ENCODE data around the gene MB.

The MB gene

GRCh38 chr22:35598396-35598710, 18.8 kb downstream of the MB start:
- in situ Hi-C loops (cut with MboI; ENCODE audit: low sequenced_read_pairs) = no loop called here

DNA sequence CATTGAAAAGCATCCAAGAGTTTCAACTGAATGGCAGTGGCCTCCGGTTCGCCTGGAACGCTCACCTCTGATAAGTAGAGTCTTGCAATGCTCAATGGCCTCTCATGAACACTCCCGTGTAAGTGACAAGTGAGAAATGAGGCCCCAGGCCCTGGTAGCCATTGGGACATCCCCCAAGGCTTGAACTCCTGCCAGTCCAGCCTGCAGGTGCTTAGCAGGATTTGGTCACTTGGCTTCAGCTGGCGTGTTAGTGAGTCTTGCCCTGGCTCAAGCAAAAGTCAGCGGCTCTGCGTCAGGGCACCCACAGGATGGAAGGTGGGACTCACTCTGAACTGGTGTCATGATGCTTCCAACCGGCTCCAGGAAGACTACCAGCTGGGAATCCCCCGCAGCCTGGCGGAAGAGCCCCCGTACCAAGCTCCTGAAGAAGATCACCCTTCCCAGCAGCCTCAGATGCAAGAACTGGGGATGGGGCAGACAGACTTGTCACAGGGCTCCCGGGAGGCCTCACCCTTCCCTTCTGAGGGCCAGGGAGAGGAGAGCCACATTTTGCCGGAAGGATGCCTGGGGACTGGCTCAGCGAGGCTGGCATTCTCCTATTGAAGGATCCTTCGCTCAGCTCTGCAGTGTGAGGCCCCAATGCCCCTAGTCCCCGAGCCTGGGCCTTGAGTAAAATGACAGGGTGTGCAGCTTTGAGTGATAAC, 19.3 kb downstream of the MB start:
- in situ Hi-C loops (cut with MboI; ENCODE audit: low sequenced_read_pairs) = no loop called here

DNA sequence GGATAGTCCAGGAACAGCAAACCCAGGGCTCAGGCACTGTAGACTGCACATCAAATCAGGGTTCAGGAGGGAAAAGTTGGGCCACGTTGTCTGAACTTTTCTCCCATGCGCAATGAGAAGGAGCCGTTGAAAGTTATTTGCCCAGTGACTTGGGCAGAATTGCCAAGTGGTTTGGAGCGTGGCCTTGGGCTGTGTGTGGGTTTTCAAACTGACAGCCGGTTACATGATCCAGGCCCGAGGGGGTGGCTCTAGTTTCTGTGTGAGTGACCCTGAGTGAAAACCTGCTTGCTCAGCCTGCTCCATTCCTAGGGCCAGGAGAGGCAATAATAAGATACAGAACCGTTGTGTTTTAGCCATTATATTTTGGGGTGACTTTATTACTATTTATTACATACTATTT, 20.3 kb downstream of the MB start:
- in situ Hi-C loops (cut with MboI; ENCODE audit: low sequenced_read_pairs) = no loop called here

GRCh38 chr22:35594686-35595085, 22.4 kb downstream of the MB start:
- in situ Hi-C loops (cut with MboI; ENCODE audit: low sequenced_read_pairs) = no loop called here

DNA sequence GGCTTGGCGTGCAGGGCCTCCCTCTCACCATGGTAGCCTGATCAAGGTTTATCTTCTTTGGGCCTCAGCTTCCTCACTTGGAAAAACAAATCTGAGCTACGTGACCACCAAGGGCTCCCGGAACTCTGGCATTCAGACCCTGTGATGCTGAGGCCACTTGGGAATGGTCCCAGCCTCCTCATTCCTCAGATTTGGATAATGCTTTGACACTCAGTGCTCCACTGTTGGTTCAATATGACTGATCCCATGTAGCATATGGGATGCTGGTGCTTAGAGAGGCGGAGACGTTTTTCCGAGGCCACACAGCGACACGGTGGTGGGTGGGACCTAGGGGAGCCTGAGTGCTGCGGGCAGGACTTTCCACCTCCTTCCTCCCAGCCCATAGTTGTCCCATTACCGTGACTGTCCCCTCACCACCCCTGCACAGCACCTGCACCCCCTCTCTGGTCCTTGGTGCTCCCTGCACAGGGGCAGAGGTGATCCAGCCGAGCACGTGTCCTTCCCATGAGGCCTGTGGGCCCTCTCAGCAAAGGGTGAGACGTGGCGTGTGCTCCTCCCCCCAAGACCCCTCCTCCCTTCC, 23.1 kb downstream of the MB start:
- in situ Hi-C loops (cut with MboI; ENCODE audit: low sequenced_read_pairs) = no loop called here

- in situ Hi-C loops (cut with MboI; ENCODE audit: low sequenced_read_pairs) = no loop called here
These were observed 23.8 kb downstream of the MB start for GRCh38 chr22:35593071-35593890.

GRCh38 chr22:35592418-35592967, 24.6 kb downstream of the MB start:
- in situ Hi-C loops (cut with MboI; ENCODE audit: low sequenced_read_pairs) = no loop called here

GRCh38 chr22:35591714-35592417, 25.3 kb downstream of the MB start:
- in situ Hi-C loops (cut with MboI; ENCODE audit: low sequenced_read_pairs) = no loop called here

DNA sequence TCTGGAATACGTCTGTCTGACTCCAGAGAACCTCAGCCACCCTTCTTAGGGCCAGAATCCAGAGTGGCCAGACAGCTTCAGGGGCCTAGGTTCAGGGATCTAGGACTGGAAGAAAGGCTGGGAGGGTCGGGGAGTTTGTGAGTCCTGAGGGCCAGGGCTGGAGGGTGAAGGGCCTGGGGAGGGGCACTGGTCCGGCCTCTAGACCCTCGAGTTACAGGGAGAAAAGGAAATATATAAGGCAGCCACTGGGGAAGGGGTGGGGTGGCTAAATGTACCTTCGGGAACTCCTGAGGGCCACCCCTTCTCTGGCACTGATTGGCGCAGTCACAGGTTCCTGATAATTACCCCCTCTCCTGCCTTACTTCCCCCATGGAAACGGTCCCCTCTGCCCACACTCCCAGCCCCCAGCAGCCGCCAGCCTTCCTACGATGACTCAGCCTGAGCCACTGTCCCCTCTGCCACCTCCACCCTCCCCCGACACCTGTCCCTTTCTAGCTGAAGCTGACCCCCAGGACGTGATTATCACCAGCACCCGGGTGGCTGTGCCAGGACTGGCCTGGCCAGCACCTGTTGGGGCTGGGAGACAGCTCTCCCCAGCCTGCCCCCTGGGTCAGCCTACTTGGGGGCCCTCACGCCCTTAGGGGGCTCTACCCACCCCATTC, 26.4 kb downstream of the MB start:
- in situ Hi-C loops (cut with MboI; ENCODE audit: low sequenced_read_pairs) = no loop called here

- in situ Hi-C loops (cut with MboI; ENCODE audit: low sequenced_read_pairs) = loop anchor here (10.0 kb wide), 1 partner anchor 235 kb away; no protein-coding TSS in a partner anchor
These were observed 27.4 kb downstream of the MB start for GRCh38 chr22:35589756-35590093.

DNA sequence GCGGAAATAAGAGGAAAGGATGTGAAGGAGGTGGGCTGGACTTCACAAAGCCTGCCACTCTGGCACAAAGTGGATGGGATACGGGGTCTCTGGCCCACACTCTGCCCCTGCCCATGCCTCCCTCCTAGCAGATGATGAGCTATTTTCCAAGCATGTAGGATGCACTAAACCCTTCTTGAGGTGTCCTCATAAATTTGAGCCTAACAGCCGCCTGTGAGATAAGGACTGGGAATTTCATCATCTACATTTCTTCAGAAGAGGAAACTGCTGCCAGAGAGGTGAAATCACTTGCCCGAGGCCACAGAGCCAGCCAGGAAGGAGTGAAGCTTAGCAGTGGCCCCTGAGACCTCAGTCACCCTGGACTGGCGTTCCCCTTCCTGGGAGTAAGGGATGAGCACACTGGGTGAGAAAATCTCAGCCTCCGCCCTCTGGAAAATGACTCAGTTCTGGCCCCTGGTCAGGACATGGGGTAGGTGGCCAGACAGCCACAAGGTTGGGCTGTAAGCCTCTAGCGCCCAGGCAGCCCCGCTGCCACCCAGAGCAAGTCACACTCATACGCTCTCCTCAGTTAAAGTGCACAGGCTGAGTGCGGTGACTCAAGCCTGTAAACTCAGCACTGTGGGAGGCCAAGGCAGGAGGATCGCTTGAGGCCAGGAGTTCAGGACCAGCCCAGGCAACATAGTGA, 27.9 kb downstream of the MB start:
- in situ Hi-C loops (cut with MboI; ENCODE audit: low sequenced_read_pairs) = loop anchor here (10.0 kb wide), 1 partner anchor 234 kb away; no protein-coding TSS in a partner anchor

DNA sequence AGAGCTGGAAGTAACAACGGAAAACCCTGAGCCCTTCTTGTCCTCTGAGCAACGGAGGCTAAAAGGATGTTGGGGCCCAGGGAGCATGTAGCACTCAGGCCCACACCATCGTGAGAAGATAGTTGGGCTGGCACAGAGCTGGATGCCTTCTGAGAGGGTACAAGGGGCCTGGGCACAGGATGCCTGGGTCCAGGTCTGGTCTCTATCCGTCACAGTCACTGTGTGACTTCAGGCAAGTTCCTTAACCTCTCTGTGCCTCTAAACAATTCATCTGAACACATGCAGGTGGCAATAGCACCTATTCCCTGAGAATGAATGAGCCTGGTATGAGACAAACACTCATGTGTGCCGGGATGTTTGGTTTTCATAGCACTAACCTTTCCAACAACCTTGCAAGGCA, 29.2 kb downstream of the MB start:
- in situ Hi-C loops (cut with MboI; ENCODE audit: low sequenced_read_pairs) = loop anchor here (10.0 kb wide), 1 partner anchor 233 kb away; no protein-coding TSS in a partner anchor

DNA sequence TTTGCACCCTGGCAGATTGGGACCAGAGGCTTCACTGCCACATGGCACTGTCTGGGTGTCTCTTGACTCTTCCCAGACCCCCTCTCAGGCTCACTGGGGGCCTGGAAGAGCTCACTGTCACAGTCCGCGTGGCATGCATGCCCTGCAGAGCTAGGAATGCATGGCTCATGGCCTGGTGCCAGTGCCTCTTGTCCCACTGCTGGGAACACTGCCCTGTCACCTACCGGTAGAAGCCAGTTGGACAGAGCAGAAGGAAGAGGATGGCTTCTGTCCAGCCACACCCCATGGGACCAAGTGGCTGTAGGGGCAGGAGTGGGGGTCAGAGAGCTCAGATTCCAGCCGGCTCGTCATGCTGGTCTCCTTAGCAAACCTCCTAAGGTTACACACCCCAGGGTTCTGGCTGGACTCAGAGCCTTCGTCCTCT, 29.7 kb downstream of the MB start:
- in situ Hi-C loops (cut with MboI; ENCODE audit: low sequenced_read_pairs) = loop anchor here (10.0 kb wide), 1 partner anchor 233 kb away; no protein-coding TSS in a partner anchor

DNA sequence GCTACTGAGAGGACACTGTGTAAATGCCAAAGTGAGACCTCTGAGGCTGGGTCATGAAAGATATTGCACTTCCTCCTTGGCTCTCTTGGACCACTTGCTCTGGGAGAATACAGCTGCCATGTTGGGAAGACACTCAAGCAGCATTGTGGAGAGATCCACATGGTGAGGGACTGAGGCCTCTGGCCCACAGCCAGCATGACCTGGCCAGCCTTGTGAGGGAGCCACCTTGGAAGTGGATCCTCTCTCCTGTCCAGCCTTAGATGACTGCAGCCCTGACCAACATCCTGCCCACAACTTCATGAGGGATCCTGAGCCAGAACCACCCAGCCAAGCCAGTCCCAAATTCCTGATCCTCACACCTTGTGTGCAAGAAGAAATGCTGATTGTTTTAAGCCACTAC, 30.4 kb downstream of the MB start:
- in situ Hi-C loops (cut with MboI; ENCODE audit: low sequenced_read_pairs) = loop anchor here (10.0 kb wide), 1 partner anchor 232 kb away; no protein-coding TSS in a partner anchor

DNA sequence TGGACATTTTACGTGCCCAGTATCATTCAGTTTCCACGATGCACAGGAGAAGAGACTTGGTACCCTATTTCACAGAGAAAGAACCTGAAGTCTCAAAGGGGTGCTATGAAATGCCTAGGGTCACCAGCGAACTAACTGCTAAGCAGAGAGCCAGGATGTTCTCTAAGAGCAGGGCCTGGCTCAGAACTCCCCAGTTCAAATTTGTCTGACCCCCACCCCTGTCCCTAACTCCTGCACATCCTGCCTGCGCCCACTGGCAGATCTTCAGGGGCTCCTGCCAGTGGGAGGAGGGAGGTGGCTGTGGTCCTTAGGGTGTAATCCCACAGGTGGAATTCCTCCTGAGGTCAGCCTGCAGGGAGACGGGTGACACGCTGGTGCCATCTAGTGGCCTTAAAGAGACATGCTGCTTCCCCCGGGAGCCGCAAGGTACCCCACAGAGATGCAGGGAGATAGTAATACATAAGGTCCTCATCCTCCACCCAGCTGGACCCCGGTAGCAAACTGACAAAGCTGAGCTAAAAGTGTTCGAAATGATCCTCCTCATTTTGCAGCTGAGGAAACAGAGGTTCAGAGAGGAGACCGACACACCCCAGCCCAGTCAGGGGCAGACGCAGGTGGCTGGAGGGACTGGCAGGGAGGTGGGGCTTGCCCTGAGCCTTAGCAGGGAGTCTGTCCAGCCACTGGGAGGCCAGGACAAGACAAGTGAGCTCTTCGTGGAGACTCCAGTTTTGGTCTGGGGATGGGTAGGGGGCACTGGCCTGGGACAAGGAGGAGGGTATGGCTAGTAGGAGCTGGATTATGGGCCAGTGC, 34.1 kb downstream of the MB start:
- in situ Hi-C loops (cut with MboI; ENCODE audit: low sequenced_read_pairs) = loop anchor here (5.0 to 10.0 kb wide), 2 partner anchors 151 to 228 kb away; no protein-coding TSS in a partner anchor

- in situ Hi-C loops (cut with MboI; ENCODE audit: low sequenced_read_pairs) = loop anchor here (5.0 to 10.0 kb wide), 2 partner anchors 150 to 228 kb away; no protein-coding TSS in a partner anchor
These were observed 34.8 kb downstream of the MB start for GRCh38 chr22:35582218-35582860.

DNA sequence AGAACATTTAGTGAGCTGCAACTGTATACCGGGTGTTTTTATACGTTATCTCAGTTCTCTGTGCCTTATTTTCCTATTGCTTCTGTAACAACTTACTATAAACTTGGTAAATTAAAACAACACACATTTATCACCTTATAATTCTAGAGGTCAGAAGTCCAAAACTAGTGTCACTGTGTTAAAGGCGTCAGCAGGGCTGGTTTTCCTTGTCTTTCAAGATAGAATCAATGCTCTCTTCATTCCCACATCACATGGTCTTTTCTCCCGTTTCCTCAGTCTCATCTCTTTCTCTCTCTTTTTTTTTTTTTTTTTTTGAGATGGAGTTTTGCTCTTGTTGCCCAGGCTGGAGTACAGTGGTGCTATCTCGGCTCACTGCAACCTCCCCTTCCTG, 36.1 kb downstream of the MB start:
- in situ Hi-C loops (cut with MboI; ENCODE audit: low sequenced_read_pairs) = loop anchor here (5.0 to 10.0 kb wide), 2 partner anchors 149 to 226 kb away; no protein-coding TSS in a partner anchor

GRCh38 chr22:35580351-35581022, 36.6 kb downstream of the MB start:
- in situ Hi-C loops (cut with MboI; ENCODE audit: low sequenced_read_pairs) = loop anchor here (5.0 to 10.0 kb wide), 2 partner anchors 148 to 226 kb away; no protein-coding TSS in a partner anchor

Data from HL-60/S4 (cell line).